HepG2 (cell line): ENCODE results near the gene CBX2. TPM values are rescaled to one million over a fixed set of nuclear protein-coding genes. Genes with fewer than 3 reads are reported as not detected.

Source experiments
- BRF2 ChIP-seq: sonication (generic); formaldehyde crosslinking; IDR thresholded peaks from 2 replicates; pipeline ENCODE4 v1.8.1; 2022; ENCODE audit warnings: mild to moderate bottlenecking, missing genetic modification reagents
- FOXK1 ChIP-seq: sonication (generic); formaldehyde crosslinking; IDR thresholded peaks from 2 replicates; pipeline ENCODE4 v1.4.0; 2020; ENCODE audit warnings: low read depth, missing genetic modification reagents, borderline replicate concordance
- GTF3A ChIP-seq: sonication (generic); formaldehyde crosslinking; conservative IDR thresholded peaks from 2 replicates; pipeline ENCODE4 v1.4.0; 2020; ENCODE audit warnings: mild to moderate bottlenecking, missing genetic modification reagents
- KDM6A ChIP-seq: IDR thresholded peaks from 2 replicates; pipeline ENCODE4 v1.6.1; 2016; ENCODE audit warnings: low read depth
- SOX13 ChIP-seq, 3 experiments: fragments of 450-650 bp in 1 of 3; sonication (generic) in 1 of 3; formaldehyde crosslinking in 1 of 3; IDR thresholded peaks in 2 of 3; conservative IDR thresholded peaks in 1 of 3; 2 replicates each; pipeline versions ENCODE4 v1.5.0 to v1.6.1; 2016 to 2020; ENCODE audit warnings: antibody characterized with exemption in 1 of 3, mild to moderate bottlenecking in 1 of 3, missing compliant biosample characterization in 1 of 3, missing genetic modification reagents in 1 of 3, moderate library complexity in 1 of 3
- ZBTB7A ChIP-seq: sonication (generic); formaldehyde crosslinking; IDR thresholded peaks from 2 replicates; pipeline ENCODE4 v1.8.0; 2022; ENCODE audit warnings: mild to moderate bottlenecking, missing genetic modification reagents
- ZNF101 ChIP-seq: sonication (generic); formaldehyde crosslinking; IDR thresholded peaks from 2 replicates; pipeline ENCODE4 v1.4.0; 2020; ENCODE audit warnings: mild to moderate bottlenecking, low read depth, missing genetic modification reagents, borderline replicate concordance
- ZNF234 ChIP-seq: sonication (generic); formaldehyde crosslinking; conservative IDR thresholded peaks from 2 replicates; pipeline ENCODE4 v1.5.1; 2020; ENCODE audit warnings: mild to moderate bottlenecking, missing genetic modification reagents
- ZNF318 ChIP-seq: sonication (generic); formaldehyde crosslinking; IDR thresholded peaks from 2 replicates; pipeline ENCODE4 v1.4.0; 2020; ENCODE audit warnings: mild to moderate bottlenecking, missing genetic modification reagents
- ZNF33B ChIP-seq: sonication (generic); formaldehyde crosslinking; IDR thresholded peaks from 2 replicates; pipeline ENCODE4 v1.5.1; 2020; ENCODE audit warnings: mild to moderate bottlenecking, missing genetic modification reagents
- ZNF431 ChIP-seq: sonication (generic); formaldehyde crosslinking; IDR thresholded peaks from 2 replicates; pipeline ENCODE4 v1.9.0; 2022; ENCODE audit warnings: missing genetic modification reagents, low read depth, mild to moderate bottlenecking, borderline replicate concordance
- ZNF737 ChIP-seq: sonication (generic); formaldehyde crosslinking; IDR thresholded peaks from 2 replicates; pipeline ENCODE4 v1.5.0; 2020; ENCODE audit warnings: missing genetic modification reagents, mild to moderate bottlenecking, borderline replicate concordance
- polyA plus RNA-seq, 8 experiments: library from polyadenylated mRNA; depleted of rRNA in 3 of 8; stranded (reverse) in 7 of 8; unstranded in 1 of 8; fragments of >200 nt; fragmentation: Illumina TruSeq in 4 of 8; extraction: Trizol in 4 of 8; gene quantifications; 2 replicates each; pipeline versions ENCODE4 v1.2.1 to v1.2.3, GENCODE V29; 2011 to 2016; ENCODE audit warnings: low read depth in 4 of 8, missing spikeins in 1 of 8, mixed read lengths in 1 of 8; ENCODE audit not compliant: insufficient read depth in 1 of 8
- total RNA-seq, 5 experiments: library from RNA; depleted of rRNA; stranded (reverse); fragments of >200 nt; fragmentation: Illumina TruSeq; extraction: Trizol; gene quantifications; 2 replicates each; pipeline ENCODE4 v1.2.3, GENCODE V29; 2016; ENCODE audit warnings: low read depth in 1 of 5
- TF ChIP-seq, protein P1 (sequence below): IDR thresholded peaks from 2 replicates; pipeline ENCODE4 v1.4.0; 2020; ENCODE audit warnings: mild to moderate bottlenecking, missing genetic modification reagents

CBX2 gene
- total and polyA plus RNA-seq, 2 of the 13 experiments (the other 11 are each of a cell fraction or from before 2014, with no cell fraction given), result 14.5 to 31.1 TPM

DNA sequence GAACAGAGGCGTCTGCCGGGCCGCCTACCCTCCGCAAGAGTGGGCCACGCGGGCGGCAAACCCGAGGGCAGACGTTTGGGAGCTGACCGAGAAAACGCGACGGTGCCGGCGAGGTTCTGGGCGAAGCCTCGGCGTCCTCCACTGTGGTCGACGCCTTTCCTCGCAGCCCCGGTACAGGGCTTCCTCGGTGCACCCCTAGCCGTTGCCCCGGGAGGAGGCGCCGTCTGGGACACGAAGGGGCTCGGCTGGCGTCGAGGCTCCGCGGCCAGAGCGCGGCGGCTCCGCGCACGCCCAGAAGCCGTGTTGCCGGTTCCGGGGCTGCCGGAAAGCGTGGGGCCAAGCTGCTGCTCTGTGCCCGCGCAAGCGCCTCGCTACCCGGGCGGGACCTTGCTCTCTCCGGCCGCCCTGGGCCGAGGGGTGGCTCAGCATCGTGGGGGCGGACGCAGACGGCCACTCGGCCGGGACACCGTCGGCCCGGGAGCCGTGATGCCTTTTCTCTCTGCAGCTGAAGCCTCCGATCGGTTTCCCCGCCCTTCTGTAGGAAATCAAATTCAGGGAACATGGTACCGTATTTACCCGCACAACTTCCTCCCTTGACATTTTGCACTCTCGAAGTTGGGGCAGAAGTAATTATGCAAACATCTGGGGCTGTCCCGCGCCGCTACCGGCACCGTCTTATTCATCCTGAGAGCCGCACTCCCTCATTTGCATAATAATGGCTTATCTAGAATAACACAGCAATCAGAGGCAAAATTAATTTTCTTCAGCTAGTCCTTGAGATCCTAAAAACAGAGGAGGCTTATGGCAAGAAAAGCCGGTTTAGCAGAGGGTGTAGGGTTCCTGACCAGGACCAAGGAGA lies 26.3 kb downstream of the CBX2 start (continued):
- TF ChIP-seq, protein P1, sequence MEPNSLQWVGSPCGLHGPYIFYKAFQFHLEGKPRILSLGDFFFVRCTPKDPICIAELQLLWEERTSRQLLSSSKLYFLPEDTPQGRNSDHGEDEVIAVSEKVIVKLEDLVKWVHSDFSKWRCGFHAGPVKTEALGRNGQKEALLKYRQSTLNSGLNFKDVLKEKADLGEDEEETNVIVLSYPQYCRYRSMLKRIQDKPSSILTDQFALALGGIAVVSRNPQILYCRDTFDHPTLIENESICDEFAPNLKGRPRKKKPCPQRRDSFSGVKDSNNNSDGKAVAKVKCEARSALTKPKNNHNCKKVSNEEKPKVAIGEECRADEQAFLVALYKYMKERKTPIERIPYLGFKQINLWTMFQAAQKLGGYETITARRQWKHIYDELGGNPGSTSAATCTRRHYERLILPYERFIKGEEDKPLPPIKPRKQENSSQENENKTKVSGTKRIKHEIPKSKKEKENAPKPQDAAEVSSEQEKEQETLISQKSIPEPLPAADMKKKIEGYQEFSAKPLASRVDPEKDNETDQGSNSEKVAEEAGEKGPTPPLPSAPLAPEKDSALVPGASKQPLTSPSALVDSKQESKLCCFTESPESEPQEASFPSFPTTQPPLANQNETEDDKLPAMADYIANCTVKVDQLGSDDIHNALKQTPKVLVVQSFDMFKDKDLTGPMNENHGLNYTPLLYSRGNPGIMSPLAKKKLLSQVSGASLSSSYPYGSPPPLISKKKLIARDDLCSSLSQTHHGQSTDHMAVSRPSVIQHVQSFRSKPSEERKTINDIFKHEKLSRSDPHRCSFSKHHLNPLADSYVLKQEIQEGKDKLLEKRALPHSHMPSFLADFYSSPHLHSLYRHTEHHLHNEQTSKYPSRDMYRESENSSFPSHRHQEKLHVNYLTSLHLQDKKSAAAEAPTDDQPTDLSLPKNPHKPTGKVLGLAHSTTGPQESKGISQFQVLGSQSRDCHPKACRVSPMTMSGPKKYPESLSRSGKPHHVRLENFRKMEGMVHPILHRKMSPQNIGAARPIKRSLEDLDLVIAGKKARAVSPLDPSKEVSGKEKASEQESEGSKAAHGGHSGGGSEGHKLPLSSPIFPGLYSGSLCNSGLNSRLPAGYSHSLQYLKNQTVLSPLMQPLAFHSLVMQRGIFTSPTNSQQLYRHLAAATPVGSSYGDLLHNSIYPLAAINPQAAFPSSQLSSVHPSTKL, result peak; percentile 67
- peak; percentile 85; the same call in 1 of the 2 replicates for TF ChIP-seq ZNF318 (CRISPR knock-in tag)
- TF ChIP-seq ZNF33B (CRISPR knock-in tag), result peak; percentile 89; the same call in 1 of the 2 replicates
- no peak for TF ChIP-seq ZNF101
- TF ChIP-seq GTF3A (CRISPR knock-in tag), result peak; percentile 48; the same call in 1 of the 2 replicates
- TF ChIP-seq ZNF234, result no peak
- no peak for TF ChIP-seq KDM6A
- no peak for TF ChIP-seq SOX13 (IDR thresholded peaks at IDR 0.05)
- TF ChIP-seq SOX13 (CRISPR knock-in tag; conservative IDR thresholded peaks at IDR 0.05 in 1 of 2, IDR thresholded peaks at IDR 0.05 in 1 of 2), result peak in 1 of 2 experiments; percentile 39; a peak in 1 of 4 replicates
- no peak for TF ChIP-seq BRF2 (CRISPR knock-in tag)
- TF ChIP-seq FOXK1 (CRISPR knock-in tag), result 0 out of 2 replicates have a peak, but pooled peaks have one; percentile 39
- TF ChIP-seq ZNF737 (CRISPR knock-in tag), result peak; percentile 74; the same call in 1 of the 2 replicates
- no peak; the same call in 1 of the 2 replicates for TF ChIP-seq ZNF431
- TF ChIP-seq ZBTB7A (CRISPR knock-in tag), result peak; percentile 87
